ENCODE data around the gene UGT1A3. TPM values are rescaled to one million over a fixed set of nuclear protein-coding genes. Genes with fewer than 3 reads are reported as not detected.

UGT1A3 gene
- total RNA-seq, 4 donors from 2014 or later, result 0.67 to 1.0 TPM; not detected in 2

GRCh38 chr2:233819884-233820773, 91.3 kb downstream of the UGT1A3 start:
- no peak overlapping the region for H3K27ac ChIP-seq
- no peaks in the 10 kb centered on the region for H3K9me3 ChIP-seq
- no peaks in the 10 kb centered on the region for H3K4me1 ChIP-seq
- no peaks in the 10 kb centered on the region for H3K36me3 ChIP-seq
- H3K4me3 ChIP-seq (replicated peaks in 1 of 3), result no peak overlapping the region
- DNase-seq, result no peak
- TF ChIP-seq, protein P1, sequence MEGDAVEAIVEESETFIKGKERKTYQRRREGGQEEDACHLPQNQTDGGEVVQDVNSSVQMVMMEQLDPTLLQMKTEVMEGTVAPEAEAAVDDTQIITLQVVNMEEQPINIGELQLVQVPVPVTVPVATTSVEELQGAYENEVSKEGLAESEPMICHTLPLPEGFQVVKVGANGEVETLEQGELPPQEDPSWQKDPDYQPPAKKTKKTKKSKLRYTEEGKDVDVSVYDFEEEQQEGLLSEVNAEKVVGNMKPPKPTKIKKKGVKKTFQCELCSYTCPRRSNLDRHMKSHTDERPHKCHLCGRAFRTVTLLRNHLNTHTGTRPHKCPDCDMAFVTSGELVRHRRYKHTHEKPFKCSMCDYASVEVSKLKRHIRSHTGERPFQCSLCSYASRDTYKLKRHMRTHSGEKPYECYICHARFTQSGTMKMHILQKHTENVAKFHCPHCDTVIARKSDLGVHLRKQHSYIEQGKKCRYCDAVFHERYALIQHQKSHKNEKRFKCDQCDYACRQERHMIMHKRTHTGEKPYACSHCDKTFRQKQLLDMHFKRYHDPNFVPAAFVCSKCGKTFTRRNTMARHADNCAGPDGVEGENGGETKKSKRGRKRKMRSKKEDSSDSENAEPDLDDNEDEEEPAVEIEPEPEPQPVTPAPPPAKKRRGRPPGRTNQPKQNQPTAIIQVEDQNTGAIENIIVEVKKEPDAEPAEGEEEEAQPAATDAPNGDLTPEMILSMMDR (IDR thresholded peaks at IDR 0.05), result no peak
- no peak for TF ChIP-seq POLR2A (IDR thresholded peaks at IDR 0.05)
- intact Hi-C loops (cut with DNase I), result no loop called here
- 81 to 96% methylated on average over 5 to 7 of the region's 18 CpGs for WGBS, 2 donors
- no peaks in the 10 kb centered on the region for H3K27me3 ChIP-seq

DNA sequence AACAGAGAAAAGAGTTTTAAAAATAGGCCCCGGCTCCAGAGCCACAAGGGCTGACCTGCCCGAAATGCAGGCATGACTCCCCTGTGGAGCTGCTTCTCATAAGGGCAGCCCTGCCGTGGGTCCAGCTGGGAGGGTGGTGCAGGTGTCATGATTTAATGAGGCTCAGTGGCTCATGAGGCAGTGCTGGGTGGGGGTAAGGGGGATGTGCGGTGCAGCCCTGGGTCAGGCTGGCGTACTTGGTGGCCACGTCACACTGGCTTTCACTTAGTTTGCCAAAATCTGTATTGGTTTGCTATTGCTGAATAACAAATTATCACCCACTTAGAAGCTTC, 91.9 kb downstream of the UGT1A3 start:
- Histone ChIP-seq H3K9me3 (no peaks in the 10 kb centered on the region), H3K27ac (no peak overlapping the region), H3K4me1 (no peaks in the 10 kb centered on the region), H3K36me3 (no peaks in the 10 kb centered on the region), H3K4me3 (replicated peaks in 1 of 3) (no peak overlapping the region), H3K27me3 (no peaks in the 10 kb centered on the region)
- 78 to 88% methylated on average over 6 of the region's 6 CpGs for WGBS, 2 donors
- intact Hi-C loops (cut with DNase I), result no loop called here
- TF ChIP-seq, protein P1 (IDR thresholded peaks at IDR 0.05), result no peak
- TF ChIP-seq POLR2A (IDR thresholded peaks at IDR 0.05), result no peak
- no peak for DNase-seq

GRCh38 chr2:233821196-233821595, 92.4 kb downstream of the UGT1A3 start:
- intact Hi-C loops (cut with DNase I), result no loop called here
- DNase-seq, result no peak
- Histone ChIP-seq H3K4me1 (no peaks in the 10 kb centered on the region), H3K36me3 (no peaks in the 10 kb centered on the region), H3K27me3 (no peaks in the 10 kb centered on the region), H3K27ac (no peak overlapping the region), H3K4me3 (replicated peaks in 1 of 3) (no peak overlapping the region), H3K9me3 (no peaks in the 10 kb centered on the region)
- 87 to 89% methylated on average over 3 of the region's 3 CpGs for WGBS, 2 donors
- TF ChIP-seq, protein P1 (IDR thresholded peaks at IDR 0.05), result no peak
- no peak for TF ChIP-seq POLR2A (IDR thresholded peaks at IDR 0.05)

GRCh38 chr2:233821709-233822100, 92.9 kb downstream of the UGT1A3 start:
- Histone ChIP-seq H3K27me3 (no peaks in the 10 kb centered on the region), H3K27ac (no peak overlapping the region), H3K4me3 (replicated peaks in 1 of 3) (no peak overlapping the region), H3K4me1 (no peaks in the 10 kb centered on the region), H3K9me3 (no peaks in the 10 kb centered on the region), H3K36me3 (no peaks in the 10 kb centered on the region)
- TF ChIP-seq, protein P1 (IDR thresholded peaks at IDR 0.05), result no peak
- TF ChIP-seq POLR2A (IDR thresholded peaks at IDR 0.05), result no peak
- WGBS, 2 donors, result 94% methylated on average over 8 of the region's 8 CpGs
- intact Hi-C loops (cut with DNase I), result no loop called here
- no peak for DNase-seq

GRCh38 chr2:233822101-233822771, 93.4 kb downstream of the UGT1A3 start:
- Histone ChIP-seq H3K27me3 (no peaks in the 10 kb centered on the region), H3K27ac (no peak overlapping the region), H3K36me3 (no peaks in the 10 kb centered on the region), H3K4me3 (replicated peaks in 1 of 3) (no peak overlapping the region), H3K9me3 (no peaks in the 10 kb centered on the region), H3K4me1 (no peaks in the 10 kb centered on the region)
- intact Hi-C loops (cut with DNase I), result no loop called here
- no peak for TF ChIP-seq POLR2A (IDR thresholded peaks at IDR 0.05)
- TF ChIP-seq, protein P1 (IDR thresholded peaks at IDR 0.05), result no peak
- DNase-seq, result no peak
- WGBS, 2 donors, result 85 to 93% methylated on average over 2 to 19 of the region's 21 CpGs

All from thyroid gland (tissue), 4 donors.